LNCAP (cell line): ENCODE data around the gene ZNF300.

Experiments used
- TF ChIP-seq, protein P1 (sequence below): fragments of 450-650 bp; IDR thresholded peaks from 2 replicates; pipeline ENCODE4 v1.5.1; 2017; ENCODE audit warnings: mild to moderate bottlenecking

ZNF300 gene

GRCh38 chr5:150912312-150912814 is 7.6 kb upstream of the ZNF300 start:
- TF ChIP-seq, protein P1, sequence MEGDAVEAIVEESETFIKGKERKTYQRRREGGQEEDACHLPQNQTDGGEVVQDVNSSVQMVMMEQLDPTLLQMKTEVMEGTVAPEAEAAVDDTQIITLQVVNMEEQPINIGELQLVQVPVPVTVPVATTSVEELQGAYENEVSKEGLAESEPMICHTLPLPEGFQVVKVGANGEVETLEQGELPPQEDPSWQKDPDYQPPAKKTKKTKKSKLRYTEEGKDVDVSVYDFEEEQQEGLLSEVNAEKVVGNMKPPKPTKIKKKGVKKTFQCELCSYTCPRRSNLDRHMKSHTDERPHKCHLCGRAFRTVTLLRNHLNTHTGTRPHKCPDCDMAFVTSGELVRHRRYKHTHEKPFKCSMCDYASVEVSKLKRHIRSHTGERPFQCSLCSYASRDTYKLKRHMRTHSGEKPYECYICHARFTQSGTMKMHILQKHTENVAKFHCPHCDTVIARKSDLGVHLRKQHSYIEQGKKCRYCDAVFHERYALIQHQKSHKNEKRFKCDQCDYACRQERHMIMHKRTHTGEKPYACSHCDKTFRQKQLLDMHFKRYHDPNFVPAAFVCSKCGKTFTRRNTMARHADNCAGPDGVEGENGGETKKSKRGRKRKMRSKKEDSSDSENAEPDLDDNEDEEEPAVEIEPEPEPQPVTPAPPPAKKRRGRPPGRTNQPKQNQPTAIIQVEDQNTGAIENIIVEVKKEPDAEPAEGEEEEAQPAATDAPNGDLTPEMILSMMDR, result no peak

DNA sequence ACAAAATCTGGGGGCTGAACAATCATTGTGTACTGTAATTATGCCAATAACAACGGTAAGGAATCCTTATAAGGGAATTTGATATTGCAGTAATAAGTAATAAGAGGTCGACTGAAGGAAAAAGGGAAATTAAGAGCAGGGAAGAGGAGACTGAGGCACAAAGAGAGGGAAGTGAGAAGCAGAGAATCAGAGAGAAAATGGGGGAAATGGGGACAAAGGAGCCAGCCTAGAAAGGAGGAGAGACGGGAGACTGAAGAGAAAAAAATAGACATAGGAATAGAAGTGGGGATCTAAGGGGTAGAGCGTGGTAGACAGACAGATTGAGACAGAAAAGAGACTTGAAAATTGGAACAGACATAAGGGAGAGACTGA is 518 bp upstream of the ZNF300 start:
- TF ChIP-seq, protein P1, result no peak

GRCh38 chr5:150901446-150901845 is 3.3 kb downstream of the ZNF300 start:
- TF ChIP-seq, protein P1, result no peak

DNA sequence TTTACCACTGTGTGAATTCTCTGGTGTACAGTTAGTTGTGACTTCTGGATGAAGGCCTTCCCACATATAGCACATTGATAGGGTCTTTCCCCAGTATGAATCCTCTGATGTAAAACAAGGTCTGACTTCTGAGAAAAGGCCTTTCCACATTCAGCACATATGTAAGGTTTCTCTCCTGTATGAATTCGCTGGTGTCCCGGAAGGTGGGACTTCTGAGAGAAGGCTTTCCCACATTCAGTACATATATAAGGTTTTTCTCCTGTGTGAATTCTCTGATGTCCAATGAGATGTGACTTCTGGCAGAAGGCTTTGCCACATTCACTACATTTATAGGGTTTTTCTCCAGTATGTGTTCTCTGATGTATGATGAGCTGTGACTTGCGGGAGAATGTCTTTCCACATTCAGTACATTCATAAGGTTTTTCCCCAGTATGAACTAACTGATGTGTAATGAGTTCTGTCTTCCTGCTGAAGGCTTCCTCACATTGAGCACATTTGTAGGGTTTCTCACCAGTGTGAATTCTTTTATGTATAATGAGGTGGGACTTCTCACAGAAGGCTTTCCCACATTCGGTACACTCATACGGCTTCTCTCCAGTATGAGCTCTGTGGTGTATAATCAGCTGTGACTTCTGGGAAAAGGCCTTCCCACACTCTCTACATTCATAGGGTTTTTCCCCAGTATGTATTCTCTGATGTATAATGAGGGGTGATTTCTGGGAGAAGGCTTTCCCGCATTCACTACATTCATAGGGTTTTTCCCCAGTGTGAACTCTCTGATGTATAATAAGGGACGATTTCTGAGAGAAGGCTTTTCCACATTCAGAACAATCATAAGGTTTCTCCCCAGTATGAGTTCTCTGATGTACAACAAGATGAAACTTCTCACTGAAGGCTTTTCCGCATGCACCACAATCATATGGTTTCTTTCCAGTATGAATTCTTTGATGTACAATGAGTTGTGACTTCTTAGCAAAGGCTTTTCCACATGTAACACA is 9.1 kb downstream of the ZNF300 start:
- TF ChIP-seq, protein P1, result no peak

DNA sequence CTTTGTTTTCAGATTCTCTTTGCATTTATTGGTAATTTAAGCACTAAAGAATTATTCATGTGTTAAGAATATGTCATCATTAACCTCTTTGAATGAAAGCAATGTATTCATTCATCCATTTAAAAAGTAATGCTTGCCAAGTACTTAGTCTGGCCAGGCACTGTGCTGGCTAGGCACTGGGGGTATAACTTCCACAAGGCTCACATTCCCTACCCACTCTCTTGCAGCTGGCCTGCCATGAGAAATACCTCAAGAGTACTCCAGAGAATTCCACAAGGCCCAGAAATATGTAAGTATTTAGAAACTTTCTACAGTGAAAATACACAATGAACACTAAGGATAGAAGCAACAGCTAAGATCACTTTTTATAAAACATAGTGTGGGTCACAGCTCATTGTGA is 25.4 kb downstream of the ZNF300 start:
- TF ChIP-seq, protein P1, result no peak

DNA sequence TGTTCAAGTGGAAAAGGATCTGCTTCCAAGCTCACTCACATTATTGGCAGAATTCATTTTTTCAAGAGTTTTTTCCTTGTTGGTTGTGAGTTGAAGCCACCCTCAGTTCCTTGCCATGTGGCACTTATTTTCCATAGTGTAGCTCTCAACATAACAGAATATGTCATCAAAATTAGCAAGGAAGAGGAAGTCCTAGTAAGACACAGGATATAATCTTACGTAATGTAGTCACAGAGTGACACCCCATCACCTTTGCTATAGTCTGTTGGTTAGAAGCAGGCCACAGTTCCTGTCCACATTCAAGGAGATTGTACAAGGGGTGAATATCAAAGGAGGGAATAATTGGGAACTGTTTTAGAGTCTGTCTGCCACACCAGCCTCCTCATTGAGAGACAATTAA is 42.7 kb downstream of the ZNF300 start:
- TF ChIP-seq, protein P1, result no peak

- TF ChIP-seq, protein P1, result no peak
Measured at GRCh38 chr5:150860246-150860821, 44.4 kb downstream of the ZNF300 start.
